M059J (cell line): ENCODE measurements around the gene KAZN. TPM values are rescaled to one million over a fixed set of nuclear protein-coding genes. Genes with fewer than 3 reads are reported as not detected.

Source experiments
- DNase-seq: peaks from one replicate; pipeline ENCODE4 v3.0.0-alpha.2; 2012; ENCODE audit warnings: low read depth
- total RNA-seq: library from RNA; depleted of rRNA; stranded (reverse); fragments of >200 nt; shearing (Covaris generic); gene quantifications from 2 replicates; pipeline ENCODE4 v1.2.3, GENCODE V29; 2014

The KAZN gene
- total RNA-seq, 1 experiment from 2014 or later: 6.4 TPM

- no peak for DNase-seq
Observed at GRCh38 chr1:15157524-15158399, 559.3 kb downstream of the KAZN start.

DNA sequence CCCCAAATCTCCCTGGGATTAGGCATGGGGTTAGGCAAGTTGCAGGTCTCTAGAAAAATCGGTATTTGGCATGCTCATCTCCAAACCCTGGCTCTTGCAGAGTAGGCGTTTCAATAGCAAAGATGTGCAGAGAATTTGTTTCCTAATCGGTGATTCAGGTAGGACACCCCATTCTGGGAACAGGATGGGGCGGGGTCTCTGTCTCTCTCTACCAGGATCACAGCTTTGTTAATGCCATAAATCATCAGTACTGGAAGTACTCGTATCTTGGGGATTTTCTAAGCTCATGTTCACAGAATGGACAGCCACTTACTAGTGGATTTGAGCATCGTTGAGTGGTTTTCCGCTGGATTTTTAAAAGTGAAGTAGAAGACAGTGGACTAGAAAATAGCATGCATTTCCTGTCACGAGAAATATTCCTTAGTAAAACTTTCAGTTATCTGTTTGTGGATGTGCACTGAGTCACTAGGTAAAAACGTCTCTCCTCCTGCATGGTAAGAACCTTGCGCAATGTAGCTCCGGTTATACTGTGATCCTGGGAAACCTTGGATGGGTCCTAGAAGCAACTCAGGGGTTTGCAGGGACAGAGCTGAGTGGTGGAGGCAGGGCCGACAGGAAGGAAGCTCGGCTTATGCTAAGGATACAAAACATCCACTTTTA is 560.2 kb downstream of the KAZN start:
- DNase-seq: peak; percentile 90

DNA sequence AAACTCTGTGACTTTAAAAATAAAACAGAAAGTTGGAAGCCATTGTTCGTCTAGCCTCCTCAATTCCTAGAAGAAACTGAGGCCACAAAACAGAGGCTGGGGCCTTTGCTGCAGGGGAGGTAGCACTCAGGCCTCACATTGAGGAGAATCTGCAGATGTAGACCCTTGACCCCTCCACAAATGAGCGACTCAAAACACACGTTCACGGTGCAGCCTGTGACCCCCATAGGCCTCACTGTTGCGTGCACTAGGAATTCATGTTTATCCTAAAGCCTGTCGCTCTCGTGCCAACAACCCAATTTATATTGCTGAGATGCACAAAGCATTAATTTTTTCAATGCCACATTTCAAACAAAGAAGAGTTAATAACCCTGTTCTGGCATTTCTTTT is 560.7 kb downstream of the KAZN start:
- DNase-seq: no peak

DNA sequence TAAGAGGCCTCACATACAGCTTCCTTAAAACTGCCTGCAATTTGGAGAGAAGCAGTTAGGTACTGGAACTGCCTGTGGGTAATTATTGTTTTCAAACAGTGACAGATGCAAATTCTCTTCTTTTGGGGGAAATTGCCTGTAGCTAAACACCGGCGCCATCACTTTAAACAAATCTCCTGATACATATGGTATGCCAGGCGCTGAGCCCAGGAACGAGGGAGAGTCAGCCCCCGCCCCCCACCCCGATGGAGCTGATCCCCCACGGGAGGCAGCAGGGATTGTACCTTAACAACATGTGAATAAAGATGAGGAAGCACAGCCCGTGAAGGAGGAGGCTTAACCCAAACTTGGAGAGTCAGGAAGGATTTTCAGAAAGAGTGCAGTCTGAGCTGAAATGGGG is 562.1 kb downstream of the KAZN start:
- DNase-seq: no peak

DNA sequence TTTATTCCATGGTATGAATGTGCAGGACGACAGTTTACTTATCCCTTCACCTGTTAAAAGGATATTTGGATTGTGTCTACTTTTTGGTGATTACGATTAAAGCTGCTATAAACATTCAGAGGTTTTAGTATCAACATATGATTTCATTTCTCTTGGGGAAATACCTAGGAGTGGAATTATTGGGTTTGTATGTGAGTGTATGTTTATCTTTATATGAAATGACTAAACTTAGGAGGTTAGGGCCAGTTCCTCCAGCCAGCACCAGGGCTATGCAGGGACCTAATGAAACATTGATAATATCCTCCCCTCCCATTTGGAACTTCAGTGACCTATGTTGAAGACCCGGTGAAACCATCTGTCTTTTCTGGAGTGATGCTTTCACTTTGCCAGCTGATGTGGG is 568.9 kb downstream of the KAZN start:
- peak; percentile 56 for DNase-seq
